NCI-H2081 (cell line): Measurements from ENCODE around the gene TEK.
A peak's percentile ranks its signal among the peaks of the same experiment; 100 is the strongest.
"Not testable (repeated sequence)": the region's sequence is repeated elsewhere in the genome, so short reads cannot be mapped to it uniquely, and the experiment has no call there.

Experiments
- DNase-seq, 2 experiments: peaks; one replicate each; lab custom pipeline; 2025; lab: John Stamatoyannopoulos, UW

Gene TEK

DNA sequence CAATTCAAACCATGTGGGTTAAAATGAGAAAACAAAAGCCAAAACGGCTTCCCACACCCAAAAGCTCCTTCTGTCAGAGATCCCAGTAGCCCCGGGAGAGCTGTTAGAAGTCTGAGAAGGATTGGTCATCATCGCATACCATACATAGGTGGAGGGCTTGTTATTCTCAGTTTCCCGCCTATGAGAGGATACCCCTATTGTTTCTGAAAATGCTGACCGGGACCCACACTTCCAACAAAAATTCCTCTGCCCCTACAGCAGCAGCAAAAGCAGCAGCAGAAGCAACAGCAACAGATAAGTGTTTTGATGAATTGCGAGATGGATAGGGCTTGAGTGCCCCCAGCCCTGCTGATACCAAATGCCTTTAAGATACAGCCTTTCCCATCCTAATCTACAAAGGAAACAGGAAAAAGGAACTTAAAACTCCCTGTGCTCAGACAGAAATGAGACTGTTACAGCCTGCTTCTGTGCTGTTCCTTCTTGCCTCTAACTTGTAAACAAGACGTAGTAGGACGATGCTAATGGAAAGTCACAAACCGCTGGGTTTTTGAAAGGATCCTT lies at the start of gene TEK:
Gene TEK (plus strand): TSS at position 245 of the 561 bp plus-strand sequence. CDS start 366 bp downstream, outside the sequence.
- no peak for DNase-seq

DNA sequence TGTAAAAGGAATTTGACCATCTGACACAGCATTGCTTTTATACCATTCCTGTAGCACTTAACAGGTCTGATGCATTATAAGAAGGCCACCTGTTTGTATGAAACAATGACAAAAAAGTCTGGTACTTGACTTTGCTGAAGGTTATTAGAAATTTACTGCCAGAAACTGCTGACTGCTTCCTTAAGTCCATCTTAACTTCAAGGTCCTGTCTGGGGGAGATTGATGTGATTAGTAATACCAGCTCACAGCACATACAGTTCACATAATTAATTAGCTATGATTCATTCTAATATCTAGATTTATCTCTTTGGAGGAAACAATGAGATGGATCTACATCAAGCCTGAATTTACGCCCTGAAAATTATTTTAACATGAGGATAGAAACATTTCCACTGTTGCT lies 49.6 kb upstream of the TEK start:
- no peak for DNase-seq

DNA sequence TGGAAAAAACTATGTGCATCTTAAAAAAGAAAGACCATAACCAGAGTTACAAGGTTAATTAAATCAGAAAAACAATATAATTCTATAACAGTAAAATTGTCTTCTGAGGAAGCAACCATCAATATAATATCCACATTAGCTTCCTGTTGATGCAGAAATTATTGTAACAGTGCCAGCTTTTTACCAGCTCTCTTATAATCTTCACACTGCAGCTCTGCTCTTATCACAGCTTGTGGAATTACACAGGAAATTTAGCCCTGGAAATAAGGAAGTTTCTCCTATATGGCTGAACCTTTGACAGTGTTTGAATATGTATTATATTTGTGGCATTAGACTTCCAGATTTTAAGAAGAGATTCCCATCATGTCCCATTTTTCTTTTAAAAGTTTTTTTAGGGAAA lies 49.1 kb upstream of the TEK start:
- DNase-seq: peak in 1 of 2 experiments; percentile 12

DNA sequence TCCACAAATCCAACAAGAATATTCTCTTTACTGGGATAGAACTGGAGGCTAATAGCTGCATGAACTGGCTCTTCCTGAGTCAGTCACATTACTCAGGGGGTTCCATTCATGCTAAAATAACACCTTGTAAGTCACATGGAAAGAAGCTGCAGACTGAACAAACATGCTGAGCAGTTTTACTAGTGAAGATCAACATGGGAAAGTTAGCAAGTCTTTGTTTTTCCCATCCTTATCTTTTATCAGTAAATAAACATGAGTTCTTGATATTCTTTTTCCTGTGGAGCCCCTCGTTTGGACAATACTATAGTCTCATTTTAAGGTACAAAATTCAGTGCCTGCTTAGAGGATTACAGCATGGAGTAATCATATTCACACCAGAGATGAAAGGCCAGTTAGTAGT lies 43.7 kb upstream of the TEK start:
- DNase-seq: no peak

DNA sequence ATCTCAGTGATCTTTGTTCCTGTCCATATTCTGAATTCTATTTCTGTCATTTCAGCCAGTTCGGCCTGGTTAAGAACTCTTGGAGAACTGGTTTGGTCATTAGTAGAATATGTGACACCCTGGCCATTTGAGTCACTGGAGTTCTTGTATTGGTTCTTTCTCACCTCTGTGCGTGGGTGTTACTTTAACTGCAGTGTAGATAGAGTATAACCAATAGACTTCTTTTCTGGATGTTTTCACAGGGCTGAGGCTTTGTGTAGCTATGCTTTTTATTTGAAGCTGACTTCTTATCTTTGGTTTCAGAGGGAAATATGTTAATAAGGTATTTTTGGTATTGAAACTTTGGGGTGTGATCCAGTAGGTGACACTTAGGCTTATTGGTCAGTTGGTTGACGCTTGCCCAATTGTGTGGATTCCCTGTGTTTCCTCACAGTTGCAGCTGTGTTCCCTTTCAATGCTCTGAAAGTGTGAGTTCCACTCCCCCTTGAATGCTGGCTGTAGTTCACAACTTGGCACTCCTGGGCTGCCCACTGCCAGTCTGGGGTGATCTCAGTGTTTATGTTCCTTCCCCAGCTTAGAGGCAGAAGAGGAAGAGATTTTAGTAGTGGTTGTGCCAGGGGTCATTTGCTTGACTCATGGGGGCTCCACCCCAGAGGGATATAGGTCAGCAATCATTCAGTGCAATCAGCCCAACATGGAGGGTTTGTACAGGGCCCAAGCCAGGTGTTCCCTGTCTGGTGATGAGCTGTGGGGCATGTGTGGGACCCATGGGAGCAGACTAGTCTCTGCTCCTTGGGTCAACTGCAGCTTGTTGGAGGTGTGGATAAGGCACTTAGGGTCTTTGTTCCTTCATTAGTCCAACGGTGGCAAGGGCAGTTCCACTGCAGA lies 34.9 kb upstream of the TEK start:
- no peak for DNase-seq

DNA sequence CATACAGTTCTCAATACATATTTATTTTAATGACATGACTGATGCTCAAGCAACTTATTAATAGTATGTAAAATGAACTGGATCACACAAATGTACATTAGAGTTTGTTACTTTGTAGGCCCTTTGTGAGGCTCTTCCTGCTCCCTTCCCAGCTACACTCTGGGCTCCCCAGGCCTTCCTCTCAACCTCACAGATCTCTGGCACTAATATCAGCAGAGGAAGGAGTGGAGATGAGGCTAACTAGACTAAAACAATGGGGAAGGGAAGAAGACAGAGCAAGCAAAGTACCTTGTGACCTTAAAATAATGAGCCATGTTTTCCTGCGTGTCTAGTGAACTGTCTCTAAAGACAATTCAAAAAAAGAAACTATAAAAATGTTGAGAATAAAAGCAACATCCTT lies 30.3 kb upstream of the TEK start:
- no peak for DNase-seq

DNA sequence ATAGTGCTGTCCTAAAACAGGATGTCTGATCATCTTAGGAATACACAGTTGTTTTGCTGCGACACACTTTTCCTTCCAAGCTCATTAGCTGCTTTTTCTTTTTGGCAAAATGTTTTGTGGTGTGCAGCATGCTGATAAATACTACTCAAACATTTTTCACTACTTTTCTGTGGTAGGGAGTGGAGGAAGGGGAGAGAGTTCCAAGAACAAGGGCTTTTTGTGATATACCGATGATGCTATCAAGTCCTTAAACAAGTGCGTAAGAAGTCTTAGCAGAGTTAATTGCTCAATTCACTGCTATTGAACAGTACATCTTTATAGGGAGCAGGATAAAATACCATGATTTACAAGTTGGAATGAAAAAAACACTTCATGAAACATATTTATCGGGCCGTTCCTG lies 23.6 kb upstream of the TEK start:
- DNase-seq: no peak

DNA sequence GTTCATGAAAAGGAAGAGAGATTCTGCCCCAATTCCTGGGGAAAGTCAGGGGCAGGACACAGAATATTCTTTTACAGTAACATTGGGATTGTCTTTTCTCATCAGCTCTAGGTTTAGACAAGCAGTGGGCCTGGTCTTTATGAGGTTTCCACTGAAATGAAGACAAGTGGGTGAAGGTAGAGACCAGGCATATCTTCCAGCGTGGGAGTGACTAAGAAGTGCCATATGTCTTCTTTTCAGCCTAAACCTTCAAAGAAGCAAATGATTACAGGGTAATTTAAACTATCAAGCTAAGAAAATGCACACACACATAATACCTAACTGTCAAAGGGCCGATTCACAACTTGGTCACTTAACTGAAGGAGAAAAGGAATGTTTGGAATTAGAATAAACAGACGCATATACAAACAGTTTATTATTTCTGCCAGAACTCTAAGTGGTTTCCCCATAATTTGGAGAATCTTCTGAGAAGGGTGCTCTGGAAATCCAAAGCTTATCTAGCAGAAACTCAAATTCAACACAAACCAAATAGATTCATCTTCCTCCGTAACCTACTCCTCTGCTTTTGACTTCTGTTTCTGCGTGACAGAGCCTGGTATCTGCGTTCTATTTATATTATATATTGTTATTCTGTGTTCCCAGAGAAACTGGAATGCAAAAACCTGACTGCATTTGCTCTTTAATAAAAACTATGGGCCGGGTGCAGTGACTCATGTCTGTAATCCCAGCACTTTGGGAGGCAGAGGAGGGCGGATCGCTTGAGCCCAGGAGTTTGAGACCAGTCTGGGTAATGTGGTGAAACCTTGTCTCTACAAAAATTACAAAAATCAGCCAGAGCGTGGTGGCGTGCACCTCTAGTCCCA lies 22.0 kb upstream of the TEK start:
- no peak for DNase-seq

DNA sequence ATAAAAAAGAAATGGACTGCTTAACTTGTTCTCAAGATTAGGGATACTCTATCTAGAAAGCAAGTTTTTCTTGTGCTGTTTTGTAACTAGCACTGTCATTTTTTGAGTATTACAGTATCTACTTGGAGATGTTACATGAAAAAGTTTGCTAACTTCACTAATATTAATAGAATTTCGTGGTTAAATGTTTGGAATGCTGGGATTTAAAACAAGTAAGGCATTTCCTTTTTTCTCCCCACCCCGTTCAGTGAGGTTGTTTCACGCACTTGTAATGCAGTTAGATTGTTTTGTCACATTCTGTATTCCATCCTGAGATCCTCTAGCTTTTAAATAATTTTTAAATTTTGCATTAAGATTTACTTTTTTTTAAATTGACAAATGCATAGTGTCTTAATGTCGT lies 20.0 kb upstream of the TEK start:
- no peak for DNase-seq

DNA sequence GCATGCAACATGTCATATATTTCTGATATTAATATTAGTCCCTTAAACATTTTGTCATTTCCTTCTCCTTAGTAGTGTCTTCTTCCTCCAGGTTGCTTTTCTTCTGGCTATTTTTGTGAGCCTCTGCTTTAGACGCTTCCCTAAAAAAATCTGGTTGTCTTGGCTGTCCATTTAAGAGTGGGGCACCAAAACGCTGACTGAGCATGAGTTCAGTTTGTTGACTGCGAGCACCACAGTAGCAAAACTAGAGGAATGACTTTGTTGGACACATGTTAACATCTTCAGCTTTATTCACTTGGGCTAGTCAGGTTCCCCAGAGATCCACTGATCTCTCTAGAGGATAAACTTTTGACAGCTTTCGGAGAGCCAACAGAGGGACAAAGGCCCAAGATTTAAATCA lies 19.3 kb upstream of the TEK start:
- no peak for DNase-seq

DNA sequence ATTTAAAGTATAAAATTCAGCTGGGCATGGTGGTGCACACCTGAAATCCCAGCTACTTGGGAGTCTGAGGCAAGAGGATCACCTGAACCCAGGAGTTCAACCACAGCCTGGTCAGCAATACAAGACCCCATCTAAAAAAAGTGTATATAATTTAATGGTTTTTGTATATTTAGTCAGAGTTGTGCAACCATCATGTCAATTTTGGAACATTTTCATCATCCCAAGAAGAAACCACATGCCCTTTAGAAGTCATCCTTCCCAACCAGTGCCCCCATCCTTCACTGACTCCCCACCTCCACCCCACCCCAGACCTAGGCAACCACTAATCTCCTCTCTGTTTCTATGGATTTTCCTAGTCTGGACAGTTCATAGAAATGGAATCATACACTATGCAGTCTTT lies 18.8 kb upstream of the TEK start:
- no peak for DNase-seq

DNA sequence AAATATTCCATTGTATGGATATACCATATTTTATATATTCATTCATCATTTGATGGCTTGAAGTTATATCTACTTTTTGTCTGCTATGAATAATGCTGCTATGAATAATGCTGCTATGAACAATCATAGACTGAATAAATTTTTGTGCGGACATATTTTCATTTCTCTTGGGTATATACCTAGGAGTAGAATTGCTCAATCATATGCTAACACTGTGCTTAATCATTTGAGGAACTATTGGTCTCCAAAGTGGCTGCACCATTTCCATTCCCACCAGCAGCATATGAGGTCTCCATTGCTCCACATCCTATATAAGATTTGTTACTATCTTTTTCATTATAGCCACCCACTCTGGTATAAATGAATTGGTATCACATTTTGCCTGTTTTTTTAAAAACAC lies 18.3 kb upstream of the TEK start:
- no peak for DNase-seq

DNA sequence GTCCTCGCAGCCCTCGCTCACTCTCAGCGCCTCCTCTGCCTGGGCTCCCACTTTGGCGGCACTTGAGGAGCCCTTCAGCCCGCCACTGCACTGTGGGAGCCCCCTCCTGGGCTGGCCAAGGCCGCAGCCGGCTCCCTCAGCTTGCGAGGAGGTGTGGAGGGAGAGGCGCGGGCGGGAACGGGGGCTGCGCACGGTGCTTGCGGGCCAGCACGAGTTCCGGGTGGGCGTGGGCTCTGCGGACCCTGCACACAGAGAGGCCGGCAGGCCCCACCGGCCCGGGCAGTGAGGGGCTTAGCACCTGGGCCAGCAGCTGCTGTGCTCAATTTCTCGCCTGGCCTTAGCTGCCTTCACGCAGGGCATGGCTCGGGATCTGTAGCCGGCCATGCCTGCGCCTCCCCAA lies 16.5 kb upstream of the TEK start:
- DNase-seq: not testable (repeated sequence)

DNA sequence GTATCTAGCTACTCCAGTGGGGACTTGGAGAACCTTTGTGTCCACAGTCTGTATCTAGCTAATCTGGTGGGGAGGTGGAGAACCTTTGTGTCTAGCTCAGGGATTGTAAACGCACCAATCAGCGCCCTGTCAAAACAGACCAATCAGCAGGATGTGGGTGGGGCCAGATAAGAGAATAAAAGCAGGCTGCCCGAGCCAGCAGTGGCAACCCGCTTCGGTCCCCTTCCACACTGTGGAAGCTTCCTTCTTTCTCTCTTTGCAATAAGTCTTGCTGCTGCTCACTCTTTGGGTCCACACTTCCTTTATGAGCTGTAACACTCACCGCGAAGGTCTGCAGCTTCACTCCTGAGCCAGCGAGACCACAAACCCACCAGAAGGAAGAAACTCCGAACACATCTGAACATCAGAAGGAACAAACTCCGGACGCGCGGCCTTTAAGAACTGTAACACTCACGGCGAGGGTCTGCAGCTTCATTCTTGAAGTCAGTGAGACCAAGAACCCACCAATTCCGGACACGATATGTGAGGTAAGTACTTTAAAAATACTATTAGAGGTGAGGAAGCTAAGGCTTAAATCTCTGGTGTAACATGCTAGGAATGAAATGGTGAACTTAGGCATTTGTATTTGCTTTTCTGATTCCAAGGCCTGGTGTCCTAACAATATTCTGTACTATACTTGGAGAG lies 15.5 kb upstream of the TEK start:
- DNase-seq: not testable (repeated sequence)

DNA sequence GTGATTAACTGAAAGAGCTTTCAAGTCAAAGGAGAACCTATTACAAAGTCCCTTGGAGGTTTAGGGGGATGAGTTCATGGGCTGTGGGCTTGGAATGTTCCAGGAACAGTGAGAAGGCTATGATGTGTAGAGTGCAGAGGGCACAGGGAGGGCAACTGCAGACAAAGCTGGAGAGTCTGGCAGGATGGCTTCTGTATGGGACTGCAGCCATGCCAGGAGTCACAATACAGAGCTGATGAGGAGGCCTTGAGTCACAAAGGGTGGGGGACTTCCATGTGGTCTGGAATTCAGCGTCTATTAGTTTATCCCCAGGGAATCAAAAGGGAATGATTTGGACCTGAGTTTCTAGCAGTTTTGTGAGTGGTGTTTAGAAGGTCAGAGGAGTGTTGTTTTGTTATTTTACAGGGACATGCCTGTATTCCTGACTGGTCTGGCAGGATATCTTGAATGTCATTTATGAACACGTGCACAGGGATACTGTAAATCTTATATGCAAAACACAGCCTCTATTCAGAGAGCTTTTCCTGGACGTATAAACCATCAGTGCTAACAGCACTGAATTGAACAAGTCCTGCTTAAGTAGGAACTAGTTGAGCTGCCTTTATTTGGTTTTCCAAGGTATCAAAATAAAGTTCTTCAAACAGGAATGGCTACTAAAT lies 14.3 kb upstream of the TEK start:
- no peak for DNase-seq

DNA sequence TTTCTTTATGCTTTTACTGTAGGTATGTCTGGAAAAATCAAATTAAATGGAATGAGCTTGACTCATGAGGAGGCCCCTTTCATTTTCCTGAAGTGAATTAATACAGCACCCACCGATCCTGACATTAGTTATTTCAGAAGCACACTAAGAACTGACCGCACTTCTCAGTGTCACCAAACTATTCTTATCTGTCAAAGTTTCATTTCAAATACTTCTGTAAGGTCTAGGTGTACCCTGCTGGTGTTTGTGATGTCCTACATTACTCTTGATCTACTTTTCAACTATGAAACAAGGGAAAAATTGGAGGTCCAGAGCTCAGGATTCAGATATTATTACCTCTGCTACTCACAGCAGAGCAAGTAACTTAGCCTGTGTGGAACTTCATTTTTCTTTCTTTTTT lies 1.8 kb upstream of the TEK start:
- no peak for DNase-seq

DNA sequence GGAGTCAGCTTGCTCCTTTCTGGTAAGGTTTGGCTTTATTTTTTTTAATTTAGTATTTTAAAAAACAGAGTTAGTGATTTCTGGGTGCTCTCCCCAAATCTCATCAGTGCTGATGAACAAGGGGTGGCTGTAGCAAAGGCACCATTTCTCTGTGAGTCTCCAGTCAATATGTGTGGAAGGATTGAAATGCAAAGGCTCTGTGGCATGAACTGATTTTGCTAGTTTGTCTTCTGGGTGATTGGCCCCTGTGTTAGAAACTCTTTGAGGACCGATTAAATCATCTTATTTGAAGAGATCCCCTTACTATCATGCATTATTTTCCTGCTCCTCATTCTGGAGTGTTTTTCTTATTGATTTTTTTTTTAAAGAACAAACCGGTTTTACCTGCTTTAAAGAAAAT lies 596 bp downstream of the TEK start:
- no peak for DNase-seq

DNA sequence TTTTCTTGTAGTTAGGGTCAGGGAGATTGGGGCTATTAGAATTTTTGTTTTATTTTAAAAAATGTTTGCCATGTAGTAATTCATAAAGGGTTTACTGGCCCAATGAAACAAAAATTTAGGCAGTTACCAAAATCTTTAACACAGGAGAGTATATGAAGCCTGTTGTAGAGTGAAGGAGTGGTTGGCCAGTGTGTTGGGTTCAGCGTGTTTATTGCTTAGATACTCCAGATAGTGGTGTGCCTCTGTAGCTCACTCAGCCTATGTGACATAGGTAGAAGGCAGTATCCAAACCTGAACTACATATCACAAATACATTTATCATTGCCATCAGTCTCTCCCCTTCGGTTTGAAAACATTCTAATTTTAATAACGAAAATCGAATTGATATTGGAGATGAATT lies 1.2 kb downstream of the TEK start:
- DNase-seq: no peak

DNA sequence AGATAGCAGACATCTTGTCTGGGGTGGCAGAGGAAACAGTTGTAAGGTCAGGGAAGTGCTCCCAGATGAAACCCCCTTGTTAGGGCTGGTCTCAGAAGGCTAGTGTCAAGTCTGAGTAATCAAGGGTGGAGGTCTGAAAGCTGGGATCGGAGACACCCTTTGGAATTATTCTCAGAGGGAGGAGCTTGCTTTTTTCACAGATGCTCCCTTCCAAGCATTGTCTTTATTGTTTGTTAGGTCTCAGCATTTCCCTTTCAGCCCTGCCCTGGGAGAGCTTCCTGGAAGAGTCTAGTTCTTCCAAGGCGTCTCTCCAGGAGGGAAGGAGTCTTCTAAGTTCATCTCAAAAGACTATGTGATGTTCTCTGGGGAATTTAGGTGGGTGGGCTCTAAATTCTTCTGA lies 3.2 kb downstream of the TEK start:
- DNase-seq: no peak

DNA sequence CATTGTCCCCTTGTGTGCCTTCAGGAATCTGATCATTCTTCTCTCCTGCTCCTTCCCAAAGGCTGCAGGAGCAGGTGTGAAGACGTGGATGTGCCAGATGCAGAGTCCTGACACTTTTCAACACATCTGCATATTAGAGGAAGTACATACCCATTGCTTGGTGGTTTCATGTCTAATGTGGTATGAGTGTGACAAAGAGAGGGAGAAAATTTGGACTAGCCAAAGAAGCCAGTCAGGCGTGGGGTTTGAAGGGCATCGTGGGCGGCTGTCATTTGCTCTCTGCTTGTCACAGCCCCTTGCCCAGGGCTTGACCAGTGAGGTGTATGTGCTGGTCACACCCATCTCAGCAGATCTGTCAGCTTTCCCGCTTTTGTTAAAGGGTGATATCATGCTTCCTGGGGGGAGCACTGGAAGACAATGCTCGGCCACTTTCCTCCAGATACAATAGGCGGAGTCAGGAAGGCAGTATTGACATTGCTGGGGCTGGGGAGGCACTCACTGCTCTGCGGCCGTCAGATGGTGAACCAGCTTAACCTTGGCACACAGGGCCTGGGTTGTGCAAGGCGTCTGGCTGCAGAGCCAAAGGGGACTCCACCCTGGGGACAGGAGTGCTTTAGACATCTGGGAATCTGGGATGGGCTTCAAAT lies 8.6 kb downstream of the TEK start:
- DNase-seq: peak; percentile 51 to 57

DNA sequence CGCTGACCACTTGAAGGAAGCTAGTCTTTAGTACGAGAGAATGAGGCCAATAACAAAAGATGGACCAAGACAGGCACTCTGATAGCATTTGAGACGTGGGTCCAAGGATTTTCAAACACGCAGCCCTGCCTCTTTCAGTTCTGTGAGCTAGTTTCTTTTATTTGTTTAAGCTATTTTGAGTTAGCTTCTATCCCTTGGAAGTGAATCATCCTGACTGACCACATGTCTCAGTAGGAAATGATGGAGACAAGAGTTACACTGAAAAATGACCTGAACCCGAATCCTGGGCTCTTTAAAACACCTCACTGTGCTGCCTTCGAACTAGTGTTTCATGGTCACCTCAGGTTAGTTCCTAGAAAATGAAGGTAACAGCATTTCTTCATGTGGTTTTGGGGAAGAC lies 9.9 kb downstream of the TEK start:
- no peak for DNase-seq
